Loucy (cell line): ENCODE data around the gene RIPK4.

Source experiments
- EZH2phosphoT487 ChIP-seq: fragments of 200-600 bp; IDR thresholded peaks from 2 replicates; pipeline ENCODE4 v1.6.1; 2018; ENCODE audit warnings: antibody characterized with exemption, mild to moderate bottlenecking, moderate library complexity, borderline replicate concordance
- TF ChIP-seq, protein P1 (sequence below): fragments of 200-600 bp; sonication (generic); conservative IDR thresholded peaks from 2 replicates; pipeline ENCODE4 v1.5.1; 2014; ENCODE audit warnings: mild to moderate bottlenecking, antibody characterized with exemption, low read length

- TF ChIP-seq, protein P1, sequence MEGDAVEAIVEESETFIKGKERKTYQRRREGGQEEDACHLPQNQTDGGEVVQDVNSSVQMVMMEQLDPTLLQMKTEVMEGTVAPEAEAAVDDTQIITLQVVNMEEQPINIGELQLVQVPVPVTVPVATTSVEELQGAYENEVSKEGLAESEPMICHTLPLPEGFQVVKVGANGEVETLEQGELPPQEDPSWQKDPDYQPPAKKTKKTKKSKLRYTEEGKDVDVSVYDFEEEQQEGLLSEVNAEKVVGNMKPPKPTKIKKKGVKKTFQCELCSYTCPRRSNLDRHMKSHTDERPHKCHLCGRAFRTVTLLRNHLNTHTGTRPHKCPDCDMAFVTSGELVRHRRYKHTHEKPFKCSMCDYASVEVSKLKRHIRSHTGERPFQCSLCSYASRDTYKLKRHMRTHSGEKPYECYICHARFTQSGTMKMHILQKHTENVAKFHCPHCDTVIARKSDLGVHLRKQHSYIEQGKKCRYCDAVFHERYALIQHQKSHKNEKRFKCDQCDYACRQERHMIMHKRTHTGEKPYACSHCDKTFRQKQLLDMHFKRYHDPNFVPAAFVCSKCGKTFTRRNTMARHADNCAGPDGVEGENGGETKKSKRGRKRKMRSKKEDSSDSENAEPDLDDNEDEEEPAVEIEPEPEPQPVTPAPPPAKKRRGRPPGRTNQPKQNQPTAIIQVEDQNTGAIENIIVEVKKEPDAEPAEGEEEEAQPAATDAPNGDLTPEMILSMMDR, result no peak
- no peak for TF ChIP-seq EZH2phosphoT487
These were observed 7.8 kb upstream of the RIPK4 start for GRCh38 chr21:41774467-41775148.
